GM23338 (cell line): ENCODE measurements around the gene EXO1. TPM values are rescaled to one million over a fixed set of nuclear protein-coding genes. Genes with fewer than 3 reads are reported as not detected.

Experiments
- ATAC-seq: fragments of 200-7000 bp; cut with Tn5 transposase; 3 replicates; pipeline ENCODE4 v1.9.1; 2020
- DNase-seq: peaks from one replicate; pipeline ENCODE4 v3.0.0-alpha.2; 2015; ENCODE audit warnings: low spot score
- H2AFZ ChIP-seq: fragments of 200-600 bp; sonication (generic); 2 replicates; pipeline ENCODE4 v1.8.0; 2016; ENCODE audit warnings: antibody characterized with exemption, mild to moderate bottlenecking, moderate library complexity
- H3F3A ChIP-seq: fragments of 200-600 bp; sonication (generic); replicated peaks from 2 replicates; pipeline ENCODE4 v1.8.0; 2017; ENCODE audit warnings: antibody characterized with exemption, mixed run types, low read depth
- H3K27ac ChIP-seq: fragments of 200-600 bp; sonication (generic); 2 replicates; pipeline ENCODE4 v1.6.1; 2016; ENCODE audit warnings: low read depth
- H3K27me3 ChIP-seq: fragments of 200-600 bp; sonication (generic); 2 replicates; pipeline ENCODE4 v1.8.0; 2016; ENCODE audit warnings: mild to moderate bottlenecking, mixed run types, moderate library complexity; ENCODE audit not compliant: insufficient read depth
- H3K36me3 ChIP-seq: fragments of 200-600 bp; sonication (generic); 2 replicates; pipeline ENCODE4 v1.8.0; 2016; ENCODE audit warnings: mild to moderate bottlenecking; ENCODE audit not compliant: insufficient read depth
- H3K4me1 ChIP-seq: fragments of 200-600 bp; sonication (generic); 2 replicates; pipeline ENCODE4 v1.8.0; 2016; ENCODE audit warnings: mild to moderate bottlenecking, moderate library complexity; ENCODE audit not compliant: insufficient read depth
- H3K4me2 ChIP-seq: fragments of 200-600 bp; sonication (generic); 2 replicates; pipeline ENCODE4 v1.7.1; 2017; ENCODE audit warnings: mixed run types
- H3K4me3 ChIP-seq: fragments of 200-600 bp; sonication (generic); 2 replicates; pipeline ENCODE4 v1.6.1; 2016; ENCODE audit warnings: mixed run types
- H3K79me2 ChIP-seq: fragments of 200-600 bp; sonication (generic); replicated peaks from 2 replicates; pipeline ENCODE4 v1.8.0; 2017; ENCODE audit warnings: mild to moderate bottlenecking; ENCODE audit not compliant: insufficient read depth
- H3K9me2 ChIP-seq: fragments of 200-600 bp; sonication (generic); 2 replicates; pipeline ENCODE4 v1.8.0; 2017; ENCODE audit not compliant: insufficient read depth
- H4K20me1 ChIP-seq: fragments of 200-600 bp; sonication (generic); replicated peaks from 2 replicates; pipeline ENCODE4 v1.8.0; 2017; ENCODE audit warnings: mild to moderate bottlenecking; ENCODE audit not compliant: insufficient read depth
- H3K27ac Mint-ChIP-seq: 2 replicates; pipeline ENCODE4 v1.8.0; 2020; ENCODE audit warnings: inconsistent platforms, mild to moderate bottlenecking, moderate library complexity, mixed read lengths
- H3K27me3 Mint-ChIP-seq: 3 replicates; pipeline ENCODE4 v1.8.0; 2022; ENCODE audit warnings: low read depth, mild to moderate bottlenecking, moderate library complexity, mixed read lengths, inconsistent platforms; ENCODE audit not compliant: insufficient read depth, poor library complexity
- H3K36me3 Mint-ChIP-seq: 3 replicates; pipeline ENCODE4 v1.8.0; 2021; ENCODE audit warnings: low read depth, mild to moderate bottlenecking, inconsistent platforms, moderate library complexity, mixed read lengths
- H3K4me1 Mint-ChIP-seq: 3 replicates; pipeline ENCODE4 v1.8.0; 2020; ENCODE audit warnings: mild to moderate bottlenecking, inconsistent platforms, mixed read lengths
- H3K4me3 Mint-ChIP-seq: 3 replicates; pipeline ENCODE4 v1.8.0; 2021; ENCODE audit warnings: moderate library complexity, mild to moderate bottlenecking, inconsistent platforms, mixed read lengths
- H3K9me3 Mint-ChIP-seq: 3 replicates; pipeline ENCODE4 v1.8.0; 2020; ENCODE audit warnings: moderate library complexity, mild to moderate bottlenecking, inconsistent platforms, mixed read lengths
- CREB1 ChIP-seq: fragments of 250-450 bp; sonication (Bioruptor Pico); IDR thresholded peaks from 2 replicates; pipeline ENCODE4 v1.5.0; 2020; ENCODE audit warnings: low read depth, mild to moderate bottlenecking, moderate library complexity
- CTCF ChIP-seq, 2 experiments: fragments of 200-600 bp in 1 of 2; sonication (generic) in 1 of 2; conservative IDR thresholded peaks; 2 replicates each; pipeline versions ENCODE4 v1.5.1 to v1.6.1; 2016 to 2017; ENCODE audit warnings: antibody characterized with exemption in 2 of 2, low read depth in 2 of 2, mild to moderate bottlenecking in 2 of 2, moderate library complexity in 1 of 2
- ETS1 ChIP-seq: IDR thresholded peaks from 2 replicates; pipeline ENCODE4 v1.6.1; 2016; ENCODE audit warnings: antibody characterized with exemption
- EZH2 ChIP-seq: fragments of 200-600 bp; sonication (generic); IDR thresholded peaks from one replicate; pipeline ENCODE4 v1.8.0; 2017; ENCODE audit warnings: antibody characterized with exemption, mild to moderate bottlenecking, low read depth; ENCODE audit not compliant: unreplicated experiment
- EZH2phosphoT487 ChIP-seq: fragments of 200-600 bp; sonication (generic); IDR thresholded peaks from one replicate; pipeline ENCODE4 v1.8.1; 2018; ENCODE audit warnings: antibody characterized with exemption; ENCODE audit not compliant: unreplicated experiment
- JUNB ChIP-seq: IDR thresholded peaks from one replicate; pipeline ENCODE4 v1.6.1; 2016; ENCODE audit warnings: antibody characterized with exemption; ENCODE audit not compliant: unreplicated experiment
- NANOG ChIP-seq: IDR thresholded peaks from 2 replicates; pipeline ENCODE4 v1.6.1; 2016; ENCODE audit warnings: antibody characterized with exemption, borderline replicate concordance
- POLR2AphosphoS5 ChIP-seq: IDR thresholded peaks from 2 replicates; pipeline ENCODE4 v1.6.1; 2016; ENCODE audit warnings: antibody characterized with exemption, low read depth
- REST ChIP-seq: IDR thresholded peaks from one replicate; pipeline ENCODE4 v1.6.1; 2018; ENCODE audit warnings: antibody characterized with exemption; ENCODE audit not compliant: unreplicated experiment
- STAT1 ChIP-seq: IDR thresholded peaks from one replicate; pipeline ENCODE4 v1.6.1; 2016; ENCODE audit warnings: antibody characterized with exemption; ENCODE audit not compliant: unreplicated experiment
- ZNF114 ChIP-seq: fragments of 250-450 bp; sonication (Bioruptor Pico); IDR thresholded peaks from 2 replicates; pipeline ENCODE4 v1.5.0; 2020; ENCODE audit warnings: mild to moderate bottlenecking, moderate library complexity
- ZNF331 ChIP-seq: fragments of 250-450 bp; sonication (Bioruptor Pico); IDR thresholded peaks from 2 replicates; pipeline ENCODE4 v1.5.0; 2020; ENCODE audit warnings: low read depth, mild to moderate bottlenecking, moderate library complexity
- ZNF462 ChIP-seq: fragments of 250-450 bp; sonication (Bioruptor Pico); IDR thresholded peaks from 2 replicates; pipeline ENCODE4 v1.5.0; 2020; ENCODE audit warnings: mild to moderate bottlenecking, moderate library complexity
- polyA plus RNA-seq: library from polyadenylated mRNA; unstranded; fragments of >200 nt; fragmentation: Nextera tagmentation; extraction: Ambion mirVana; gene quantifications from 2 replicates; pipeline ENCODE4 v1.2.1, GENCODE V29; 2016
- total RNA-seq: library from RNA; depleted of rRNA; stranded (reverse); fragments of >200 nt; shearing (Covaris generic); gene quantifications from 2 replicates; pipeline ENCODE4 v1.2.3, GENCODE V29; 2014

Gene EXO1
- total and polyA plus RNA-seq, 2 experiments from 2014 or later: 16.2 to 34.0 TPM

GRCh38 chr1:241926141-241926540, 78.1 kb downstream of the EXO1 start:
- no peak for ATAC-seq
- Mint-ChIP-seq H3K9me3 (no peaks in the 10 kb centered on the region), H3K4me1 (peaks cover 4% of the 10 kb centered on the region; the same call in 2 of the 3 replicates), H3K27me3 (peaks cover 5% of the 10 kb centered on the region), H3K36me3 (no peaks in the 10 kb centered on the region), H3K27ac (no peak overlapping the region), H3K4me3 (no peak overlapping the region)
- DNase-seq: no peak
- H3K79me2 ChIP-seq: no peaks in the 10 kb centered on the region
- H3K27ac ChIP-seq: no peak overlapping the region
- no peak overlapping the region for H3K4me3 ChIP-seq
- TF ChIP-seq POLR2AphosphoS5 (no peak), ZNF331 (CRISPR knock-in tag) (no peak), NANOG (no peak), REST (no peak), STAT1 (no peak), ETS1 (no peak), CTCF (conservative IDR thresholded peaks at IDR 0.05; ENCODE audit: low read depth in 2 of 2) (no peak), CREB1 (CRISPR knock-in tag) (no peak), ZNF114 (CRISPR knock-in tag) (no peak), JUNB (no peak), ZNF462 (no peak), EZH2 (no peak), EZH2phosphoT487 (no peak)
- no peak overlapping the region for H2AFZ ChIP-seq
- H4K20me1 ChIP-seq: no peaks in the 10 kb centered on the region
- H3K27me3 ChIP-seq: no peaks in the 10 kb centered on the region
- H3K36me3 ChIP-seq: no peaks in the 10 kb centered on the region
- 0 out of 2 replicates have a peak, but pooled peaks cover 2% of the 10 kb centered on the region for H3K9me2 ChIP-seq
- no peak overlapping the region for H3K4me2 ChIP-seq
- no peaks in the 10 kb centered on the region for H3K4me1 ChIP-seq
- no peaks in the 10 kb centered on the region for H3F3A ChIP-seq
